Smooth muscle cell (in vitro differentiated cells): ENCODE data around the gene CPEB4. TPM values are rescaled to one million over a fixed set of nuclear protein-coding genes. Genes with fewer than 3 reads are reported as not detected.

ENCODE experiments used
- DNase-seq: peaks from one replicate; lab custom pipeline; 2025; ENCODE audit not compliant: unreplicated experiment; lab: John Stamatoyannopoulos, UW
- H2AFZ ChIP-seq: fragments of 200-600 bp; sonication (generic); 2 replicates; pipeline ENCODE4 v1.6.0; 2016; ENCODE audit warnings: antibody characterized with exemption, low read depth, mild to moderate bottlenecking
- H3F3A ChIP-seq: fragments of 200-600 bp; sonication (generic); 2 replicates; pipeline ENCODE4 v1.6.0; 2017; ENCODE audit warnings: antibody characterized with exemption, low read depth
- H3K27ac ChIP-seq: fragments of 200-600 bp; sonication (generic); 2 replicates; pipeline ENCODE4 v1.5.1; 2016; ENCODE audit warnings: low read depth, mild to moderate bottlenecking
- H3K27me3 ChIP-seq: fragments of 200-600 bp; sonication (generic); 2 replicates; pipeline ENCODE4 v1.6.1; 2016; ENCODE audit warnings: low read depth, mild to moderate bottlenecking
- H3K36me3 ChIP-seq: fragments of 200-600 bp; sonication (generic); 2 replicates; pipeline ENCODE4 v1.5.1; 2016; ENCODE audit warnings: low read depth
- H3K4me1 ChIP-seq: fragments of 200-600 bp; sonication (generic); 2 replicates; pipeline ENCODE4 v1.5.1; 2016; ENCODE audit warnings: low read depth
- H3K4me2 ChIP-seq: fragments of 200-600 bp; sonication (generic); 2 replicates; pipeline ENCODE4 v1.6.0; 2016; ENCODE audit warnings: mild to moderate bottlenecking
- H3K4me3 ChIP-seq: fragments of 200-600 bp; sonication (generic); 2 replicates; pipeline ENCODE4 v1.5.1; 2016; ENCODE audit warnings: mild to moderate bottlenecking
- H3K79me2 ChIP-seq: fragments of 200-600 bp; sonication (generic); 2 replicates; pipeline ENCODE4 v1.6.0; 2016; ENCODE audit warnings: low read depth, mild to moderate bottlenecking
- H3K9ac ChIP-seq: fragments of 200-600 bp; sonication (generic); 2 replicates; pipeline ENCODE4 v1.6.0; 2016; ENCODE audit warnings: low read depth
- H3K9me3 ChIP-seq: fragments of 200-600 bp; sonication (generic); replicated peaks from 2 replicates; pipeline ENCODE4 v1.5.1; 2016; ENCODE audit warnings: low read depth
- H4K20me1 ChIP-seq: fragments of 200-600 bp; sonication (generic); 2 replicates; pipeline ENCODE4 v1.6.0; 2016; ENCODE audit warnings: low read depth
- WGBS: methylation state at CpG from one replicate; pipeline ENCODE4 v1.1.7; 2016; ENCODE audit warnings: low lambda C conversion rate; 5-methylcytosine and 5-hydroxymethylcytosine counted together
- polyA plus RNA-seq: library from polyadenylated mRNA; unstranded; fragments of >200 nt; fragmentation: Nextera tagmentation; extraction: Ambion mirVana; gene quantifications from 2 replicates; pipeline ENCODE4 v1.2.1, GENCODE V29; 2016
- total RNA-seq: library from RNA; depleted of rRNA; stranded (reverse); fragments of >200 nt; gene quantifications from 2 replicates; pipeline ENCODE4 v1.2.3, GENCODE V29; 2014
- TF ChIP-seq, protein P1 (sequence below): fragments of 200-600 bp; sonication (generic); IDR thresholded peaks from 2 replicates; pipeline ENCODE4 v1.5.1; 2017; ENCODE audit warnings: borderline replicate concordance, mild to moderate bottlenecking, antibody characterized with exemption; ENCODE audit not compliant: insufficient read depth, poor library complexity, severe bottlenecking

CPEB4 gene
- total and polyA plus RNA-seq, 2 experiments from 2014 or later = 5.1 to 38.5 TPM

DNA sequence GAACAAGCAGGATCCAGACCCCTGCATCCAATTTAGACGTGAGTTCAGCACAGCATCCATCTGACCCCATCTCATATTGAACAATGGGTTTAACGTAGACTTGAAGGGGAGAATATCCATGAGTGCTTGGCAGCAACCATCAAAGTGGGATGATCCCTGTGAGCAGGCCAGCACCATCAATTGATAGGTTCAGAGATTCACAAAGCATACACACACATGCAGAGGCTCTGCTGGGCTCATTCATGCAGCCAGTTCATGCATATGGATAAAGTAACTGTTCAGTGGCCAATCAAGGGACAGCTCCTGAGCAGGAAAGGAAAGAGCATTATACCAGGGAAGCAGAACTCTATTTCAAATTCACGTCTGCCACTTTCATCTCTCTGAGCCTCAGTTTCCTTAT lies 24.8 kb upstream of the CPEB4 start:
- H4K20me1 ChIP-seq = no peaks in the 10 kb centered on the region
- DNase-seq = no peak
- H3K4me1 ChIP-seq = no peaks in the 10 kb centered on the region
- no peak overlapping the region for H3K9ac ChIP-seq
- TF ChIP-seq, protein P1, sequence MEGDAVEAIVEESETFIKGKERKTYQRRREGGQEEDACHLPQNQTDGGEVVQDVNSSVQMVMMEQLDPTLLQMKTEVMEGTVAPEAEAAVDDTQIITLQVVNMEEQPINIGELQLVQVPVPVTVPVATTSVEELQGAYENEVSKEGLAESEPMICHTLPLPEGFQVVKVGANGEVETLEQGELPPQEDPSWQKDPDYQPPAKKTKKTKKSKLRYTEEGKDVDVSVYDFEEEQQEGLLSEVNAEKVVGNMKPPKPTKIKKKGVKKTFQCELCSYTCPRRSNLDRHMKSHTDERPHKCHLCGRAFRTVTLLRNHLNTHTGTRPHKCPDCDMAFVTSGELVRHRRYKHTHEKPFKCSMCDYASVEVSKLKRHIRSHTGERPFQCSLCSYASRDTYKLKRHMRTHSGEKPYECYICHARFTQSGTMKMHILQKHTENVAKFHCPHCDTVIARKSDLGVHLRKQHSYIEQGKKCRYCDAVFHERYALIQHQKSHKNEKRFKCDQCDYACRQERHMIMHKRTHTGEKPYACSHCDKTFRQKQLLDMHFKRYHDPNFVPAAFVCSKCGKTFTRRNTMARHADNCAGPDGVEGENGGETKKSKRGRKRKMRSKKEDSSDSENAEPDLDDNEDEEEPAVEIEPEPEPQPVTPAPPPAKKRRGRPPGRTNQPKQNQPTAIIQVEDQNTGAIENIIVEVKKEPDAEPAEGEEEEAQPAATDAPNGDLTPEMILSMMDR = no peak
- no peak overlapping the region for H3K27ac ChIP-seq
- H3K4me3 ChIP-seq = no peak overlapping the region
- no peak overlapping the region for H3K4me2 ChIP-seq
- H3K36me3 ChIP-seq = no peaks in the 10 kb centered on the region
- peaks cover 3% of the 10 kb centered on the region for H3F3A ChIP-seq
- no peak overlapping the region for H2AFZ ChIP-seq
- H3K9me3 ChIP-seq = no peaks in the 10 kb centered on the region
- H3K27me3 ChIP-seq = no peaks in the 10 kb centered on the region
- H3K79me2 ChIP-seq = no peaks in the 10 kb centered on the region
- 87% methylated on average over 3 of the region's 3 CpGs for WGBS

DNA sequence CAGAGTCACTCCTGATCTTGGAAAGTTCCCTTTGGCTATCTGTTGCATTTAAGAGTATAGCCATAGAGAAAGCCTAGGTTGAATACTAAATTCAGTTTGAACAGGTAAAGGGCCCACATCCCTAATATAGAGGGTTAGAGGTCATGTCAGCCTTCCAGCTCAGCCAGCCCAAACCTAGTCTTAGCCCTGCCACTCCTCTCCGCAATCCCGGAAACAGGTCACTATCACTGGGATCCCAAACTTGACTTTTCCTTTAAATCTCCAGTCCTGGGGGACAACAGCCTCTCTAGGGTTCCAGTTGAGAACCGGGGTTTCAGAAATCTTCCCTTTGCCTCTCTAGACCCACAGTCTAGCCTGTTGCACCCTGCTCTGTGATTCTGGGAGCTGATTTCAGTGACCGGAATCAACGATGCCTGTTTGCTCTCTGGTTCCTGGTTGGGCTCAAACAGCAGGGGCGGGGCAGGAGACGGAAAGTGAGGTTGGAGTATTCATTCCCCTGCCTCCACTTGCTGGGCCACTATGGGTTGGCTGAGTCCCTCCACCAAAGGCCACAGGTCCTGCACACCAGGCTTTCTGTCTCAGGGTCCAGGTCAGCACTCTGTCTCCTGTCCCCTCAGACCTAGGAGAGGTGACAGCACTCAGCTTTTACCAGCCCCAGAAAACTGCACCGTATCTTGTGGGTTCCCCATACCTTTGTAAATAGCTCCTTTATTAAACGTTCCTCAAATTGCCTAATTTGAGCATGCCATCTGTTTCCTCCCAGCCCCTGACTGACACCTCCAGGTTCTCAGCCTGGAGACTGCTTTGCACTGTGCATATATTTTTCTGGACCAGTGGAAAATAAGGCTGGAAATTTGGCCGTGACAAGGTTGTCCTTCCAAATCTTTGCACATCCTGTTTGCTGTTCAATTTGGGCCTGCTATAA lies 23.8 kb upstream of the CPEB4 start:
- Histone ChIP-seq H3K79me2 (no peaks in the 10 kb centered on the region), H4K20me1 (no peaks in the 10 kb centered on the region), H3F3A (peaks cover 3% of the 10 kb centered on the region), H3K4me1 (no peaks in the 10 kb centered on the region), H3K9me3 (no peaks in the 10 kb centered on the region), H3K4me2 (no peak overlapping the region), H3K27me3 (no peaks in the 10 kb centered on the region), H3K4me3 (no peak overlapping the region), H3K9ac (no peak overlapping the region), H3K27ac (no peak overlapping the region), H3K36me3 (no peaks in the 10 kb centered on the region), H2AFZ (no peak overlapping the region)
- TF ChIP-seq, protein P1 = no peak
- no peak for DNase-seq
- 86% methylated on average over 10 of the region's 10 CpGs for WGBS

DNA sequence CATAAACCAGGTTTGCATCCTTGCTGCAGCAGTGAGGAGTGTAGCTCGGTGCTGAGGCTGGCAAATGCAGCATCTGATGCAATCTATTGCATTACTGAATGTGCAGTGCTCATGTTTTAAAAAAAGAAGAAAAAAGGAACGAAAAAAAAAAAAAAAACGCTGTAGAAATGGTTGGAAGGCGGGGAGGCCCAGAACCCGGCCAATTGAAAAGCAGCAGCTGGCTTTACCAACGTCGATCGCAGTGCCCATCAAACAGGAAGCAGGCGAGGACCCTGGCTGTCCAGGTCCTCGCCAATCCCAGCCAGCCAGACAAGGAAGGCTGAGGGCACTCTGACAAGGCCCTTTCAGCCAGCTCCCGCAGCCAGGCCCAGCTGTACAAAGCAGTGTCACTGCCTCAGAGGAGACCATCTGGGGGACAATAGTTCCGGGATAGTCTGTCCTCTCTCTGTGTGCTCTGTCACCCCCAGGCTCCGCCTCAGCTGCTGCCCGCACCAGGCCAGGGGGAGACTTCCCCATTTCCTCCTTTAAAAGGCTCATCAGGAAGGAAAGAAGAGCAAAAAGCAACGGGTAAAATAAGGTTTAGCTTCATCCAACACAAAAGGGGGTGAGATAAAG lies 21.8 kb upstream of the CPEB4 start:
- H3K9ac ChIP-seq = no peak overlapping the region
- no peaks in the 10 kb centered on the region for H4K20me1 ChIP-seq
- H3K4me3 ChIP-seq = no peak overlapping the region
- H3K4me2 ChIP-seq = no peak overlapping the region
- H2AFZ ChIP-seq = no peak overlapping the region
- TF ChIP-seq, protein P1 = no peak
- no peaks in the 10 kb centered on the region for H3K27me3 ChIP-seq
- H3K4me1 ChIP-seq = no peaks in the 10 kb centered on the region
- no peak for DNase-seq
- no peaks in the 10 kb centered on the region for H3K9me3 ChIP-seq
- no peaks in the 10 kb centered on the region for H3K36me3 ChIP-seq
- no peak overlapping the region for H3K27ac ChIP-seq
- WGBS = 85% methylated on average over 15 of the region's 15 CpGs
- no peaks in the 10 kb centered on the region for H3F3A ChIP-seq
- H3K79me2 ChIP-seq = no peaks in the 10 kb centered on the region
